Testis (tissue), 2 donors: Measurements from ENCODE around the gene DGKB.

Experiments used
- CTCF ChIP-seq, 3 experiments: fragments of 450-650 bp in 2 of 3; fragments of 200-600 bp in 1 of 3; sonication (generic) in 1 of 3; IDR thresholded peaks; one replicate each; pipeline ENCODE4 v1.5.1; 2016 to 2019; ENCODE audit warnings: antibody characterized with exemption in 3 of 3, mild to moderate bottlenecking in 2 of 3, moderate library complexity in 1 of 3
- POLR2A ChIP-seq: fragments of 450-650 bp; IDR thresholded peaks from one replicate; pipeline ENCODE4 v1.6.1; 2017; ENCODE audit warnings: antibody characterized with exemption, mild to moderate bottlenecking, moderate library complexity

GRCh38 chr7:14666304-14666703, 236.2 kb downstream of the DGKB start:
- no peak for TF ChIP-seq CTCF (IDR thresholded peaks at IDR 0.05)
- TF ChIP-seq POLR2A, result no peak
